SU-DHL-6 (cell line): Measurements from ENCODE around the gene NANOS1.

ENCODE experiments used
- EZH2phosphoT487 ChIP-seq: fragments of 200-600 bp; sonication (generic), shearing (Covaris generic); conservative IDR thresholded peaks from 2 replicates; pipeline ENCODE4 v1.6.1; 2018; ENCODE audit warnings: mild to moderate bottlenecking, antibody characterized with exemption, low read length, moderate library complexity, mixed read lengths
- TF ChIP-seq, protein P1 (sequence below): fragments of 200-600 bp; sonication (generic); IDR thresholded peaks from one replicate; pipeline ENCODE4 v1.5.1; 2017; ENCODE audit warnings: antibody characterized with exemption, mild to moderate bottlenecking, low read length, moderate library complexity; ENCODE audit not compliant: insufficient read depth, poor library complexity, severe bottlenecking

GRCh38 chr10:119022846-119023552 lies 6.5 kb upstream of the NANOS1 start:
- TF ChIP-seq, protein P1, sequence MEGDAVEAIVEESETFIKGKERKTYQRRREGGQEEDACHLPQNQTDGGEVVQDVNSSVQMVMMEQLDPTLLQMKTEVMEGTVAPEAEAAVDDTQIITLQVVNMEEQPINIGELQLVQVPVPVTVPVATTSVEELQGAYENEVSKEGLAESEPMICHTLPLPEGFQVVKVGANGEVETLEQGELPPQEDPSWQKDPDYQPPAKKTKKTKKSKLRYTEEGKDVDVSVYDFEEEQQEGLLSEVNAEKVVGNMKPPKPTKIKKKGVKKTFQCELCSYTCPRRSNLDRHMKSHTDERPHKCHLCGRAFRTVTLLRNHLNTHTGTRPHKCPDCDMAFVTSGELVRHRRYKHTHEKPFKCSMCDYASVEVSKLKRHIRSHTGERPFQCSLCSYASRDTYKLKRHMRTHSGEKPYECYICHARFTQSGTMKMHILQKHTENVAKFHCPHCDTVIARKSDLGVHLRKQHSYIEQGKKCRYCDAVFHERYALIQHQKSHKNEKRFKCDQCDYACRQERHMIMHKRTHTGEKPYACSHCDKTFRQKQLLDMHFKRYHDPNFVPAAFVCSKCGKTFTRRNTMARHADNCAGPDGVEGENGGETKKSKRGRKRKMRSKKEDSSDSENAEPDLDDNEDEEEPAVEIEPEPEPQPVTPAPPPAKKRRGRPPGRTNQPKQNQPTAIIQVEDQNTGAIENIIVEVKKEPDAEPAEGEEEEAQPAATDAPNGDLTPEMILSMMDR: no peak
- TF ChIP-seq EZH2phosphoT487: no peak
